ENCODE data around the gene STK17A.

The STK17A gene

GRCh38 chr7:43625980-43626379 is 43.1 kb downstream of the STK17A start:
- no peak overlapping the region for H3K4me3 ChIP-seq (ENCODE audit: low read depth, low read length)
- TF ChIP-seq OSR2 (tag by site-specific recombination; IDR thresholded peaks at IDR 0.05) (no peak), ZNF426 (tag by site-specific recombination; IDR thresholded peaks at IDR 0.05) (no peak), ZNF18 (tag by site-specific recombination; IDR thresholded peaks at IDR 0.05) (no peak), ZNF24 (tag by site-specific recombination; IDR thresholded peaks at IDR 0.05) (no peak), BCL11B (tag by site-specific recombination; IDR thresholded peaks at IDR 0.05; ENCODE audit: low read depth) (no peak), FEZF1 (tag by site-specific recombination; IDR thresholded peaks at IDR 0.05) (no peak), ZNF596 (tag by site-specific recombination; IDR thresholded peaks at IDR 0.05) (no peak), HIC1 (tag by site-specific recombination; IDR thresholded peaks at IDR 0.05) (no peak), ZNF354C (tag by site-specific recombination; IDR thresholded peaks at IDR 0.05; ENCODE audit: borderline replicate concordance, low read depth) (no peak), ZNF311 (tag by site-specific recombination; IDR thresholded peaks at IDR 0.05; ENCODE audit: borderline replicate concordance) (no peak), ZNF629 (tag by site-specific recombination; IDR thresholded peaks at IDR 0.05) (no peak), ZNF837 (tag by site-specific recombination; IDR thresholded peaks at IDR 0.05) (no peak), GFI1B (tag by site-specific recombination; IDR thresholded peaks at IDR 0.05) (no peak), PBX3 (CRISPR knock-in tag; IDR thresholded peaks at IDR 0.05) (no peak), ZNF16 (tag by site-specific recombination; IDR thresholded peaks at IDR 0.05; ENCODE audit: low read depth) (no peak), ZNF324 (tag by site-specific recombination; IDR thresholded peaks at IDR 0.05) (no peak)
- H3K27ac ChIP-seq (ENCODE audit: extremely low read depth, low read depth, low read length), result no peak overlapping the region
- no peaks in the 10 kb centered on the region for H3K4me1 ChIP-seq (ENCODE audit: control insufficient read depth, insufficient read depth, low read length)
- H3K9me3 ChIP-seq (ENCODE audit: control insufficient read depth, insufficient read depth, low read depth, low read length), result no peaks in the 10 kb centered on the region
- ChIA-PET CTCF (interaction anchor here (1.2 to 1.5 kb wide), 2 partner anchors 43 to 74 kb away, joined by 8 to 10 read pairs; partner anchors contain the start of gene STK17A), POLR2A (no interaction called here)
- H3K36me3 ChIP-seq (ENCODE audit: control insufficient read depth in 2 of 2, insufficient read depth in 1 of 2, low read length in 2 of 2), result peaks cover 12 to 45% of the 10 kb centered on the region in 2 experiments

GRCh38 chr7:43626695-43627094 is 43.8 kb downstream of the STK17A start:
- no peaks in the 10 kb centered on the region for H3K9me3 ChIP-seq (ENCODE audit: control insufficient read depth, insufficient read depth, low read depth, low read length)
- no peaks in the 10 kb centered on the region for H3K4me1 ChIP-seq (ENCODE audit: control insufficient read depth, insufficient read depth, low read length)
- no peak overlapping the region for H3K4me3 ChIP-seq (ENCODE audit: low read depth, low read length)
- H3K27ac ChIP-seq (ENCODE audit: extremely low read depth, low read depth, low read length), result no peak overlapping the region
- ChIA-PET CTCF (interaction anchor here (0.6 to 1.5 kb wide), 3 partner anchors 44 to 1683 kb away, joined by 5 to 10 read pairs (median 8); partner anchors contain the start of gene STK17A), POLR2A (no interaction called here)
- peaks cover 15 to 48% of the 10 kb centered on the region in 2 experiments for H3K36me3 ChIP-seq (ENCODE audit: control insufficient read depth in 2 of 2, insufficient read depth in 1 of 2, low read length in 2 of 2)
- TF ChIP-seq ZNF404 (tag by site-specific recombination; IDR thresholded peaks at IDR 0.05) (no peak), PRDM10 (tag by site-specific recombination; IDR thresholded peaks at IDR 0.05) (no peak), ZNF274 (IDR thresholded peaks at IDR 0.05; ENCODE audit: low read length) (no peak), ZNF274 (tag by site-specific recombination; IDR thresholded peaks at IDR 0.05; ENCODE audit: borderline replicate concordance) (no peak), ZNF76 (tag by site-specific recombination; IDR thresholded peaks at IDR 0.05; ENCODE audit: borderline replicate concordance, low read depth) (no peak), ZNF626 (tag by site-specific recombination; IDR thresholded peaks at IDR 0.05) (no peak), ZNF18 (tag by site-specific recombination; IDR thresholded peaks at IDR 0.05) (no peak), SP2 (tag by site-specific recombination; IDR thresholded peaks at IDR 0.05) (no peak), ZNF654 (tag by site-specific recombination; IDR thresholded peaks at IDR 0.05; ENCODE audit: low read depth) (no peak), FEZF1 (tag by site-specific recombination; IDR thresholded peaks at IDR 0.05) (no peak), ZNF670 (tag by site-specific recombination; IDR thresholded peaks at IDR 0.05; ENCODE audit: low read depth) (no peak), ZNF791 (tag by site-specific recombination; IDR thresholded peaks at IDR 0.05) (no peak)
